Stomach (tissue), 9 donors: ENCODE data around the gene BTBD9. TPM values are rescaled to one million over a fixed set of nuclear protein-coding genes. Genes with fewer than 3 reads are reported as not detected.

ENCODE experiments used
- DNase-seq, 2 donors: peaks; one replicate each; pipeline versions ENCODE4 v3.0.0 to v3.0.0-alpha.2; 2013 to 2019
- H3K27ac ChIP-seq, 5 donors: fragments of 200-600 bp in 4 of 5; sonication (generic) in 4 of 5; one replicate each; pipeline ENCODE4 v1.5.1; 2013 to 2019; ENCODE audit warnings: mild to moderate bottlenecking in 1 of 5, moderate library complexity in 1 of 5
- H3K27me3 ChIP-seq, 3 donors: fragments of 200-600 bp; sonication (generic); one replicate each; pipeline ENCODE4 v1.5.1; 2017 to 2019; ENCODE audit warnings: mixed run types in 1 of 3
- H3K36me3 ChIP-seq, 4 donors: fragments of 200-600 bp; sonication (generic); 1 replicate in 3 of 4; 2 replicates in 1 of 4; pipeline ENCODE4 v1.5.1; 2016 to 2019
- H3K4me1 ChIP-seq, 4 donors: fragments of 200-600 bp; sonication (generic); one replicate each; pipeline ENCODE4 v1.5.1; 2016 to 2019
- H3K4me3 ChIP-seq, 4 donors: fragments of 200-600 bp; sonication (generic) in 3 of 4; one replicate each; pipeline ENCODE4 v1.5.1; 2016 to 2019; ENCODE audit warnings: mild to moderate bottlenecking in 1 of 4
- H3K9me3 ChIP-seq, 4 donors: fragments of 200-600 bp; sonication (generic); one replicate each; pipeline ENCODE4 v1.5.1; 2016 to 2019
- EP300 ChIP-seq: sonication (generic); formaldehyde crosslinking; IDR thresholded peaks from one replicate; pipeline ENCODE4 v1.6.1; 2017; ENCODE audit warnings: antibody characterized with exemption
- POLR2A ChIP-seq, 4 donors: fragments of 450-650 bp; IDR thresholded peaks; one replicate each; pipeline ENCODE4 v1.6.1; 2016; ENCODE audit warnings: antibody characterized with exemption in 4 of 4, control low read depth in 2 of 4, mild to moderate bottlenecking in 1 of 4, moderate library complexity in 1 of 4
- POLR2AphosphoS5 ChIP-seq, 3 donors: sonication (generic); formaldehyde crosslinking; IDR thresholded peaks; one replicate each; pipeline ENCODE4 v1.6.1; 2016; ENCODE audit warnings: antibody characterized with exemption in 3 of 3
- WGBS, 5 donors: extraction: QIAGEN DNeasy Blood & Tissue Kit in 3 of 5; methylation state at CpG; one replicate each; pipeline versions ENCODE4 v1.1.5 to v1.1.7; 2013 to 2018; 5-methylcytosine and 5-hydroxymethylcytosine counted together
- intact Hi-C: fragments of 100-400 bp; cut with DNase I; formaldehyde crosslinking; loops from one replicate; pipeline ENCODE4 v1.15.1; 2023; ENCODE audit warnings: low total_unique reads
- polyA plus RNA-seq, 3 donors: library from polyadenylated mRNA; stranded (reverse); fragments of 200-250 nt; gene quantifications; one replicate each; pipeline ENCODE4 v1.2.3, GENCODE V29; 2013
- total RNA-seq, 5 donors: library from RNA; depleted of rRNA; stranded (reverse); fragments of >200 nt; gene quantifications; one replicate each; pipeline versions ENCODE4 v1.1.0 to v1.2.3, GENCODE V29; 2014 to 2016
- TF ChIP-seq, protein P1 (sequence below), 7 experiments: fragments of 450-650 bp in 4 of 7; fragments of 200-600 bp in 3 of 7; sonication (generic) in 3 of 7; IDR thresholded peaks; one replicate each; pipeline ENCODE4 v1.5.1; 2016 to 2019; ENCODE audit warnings: antibody characterized with exemption in 7 of 7, control low read depth in 2 of 7, mild to moderate bottlenecking in 1 of 7
- donor health status: healthy with polysubstance abuse.
- donor health status: Bipolar disorder and iron deficiency.
- donor health status: healthy.

BTBD9 gene
- total and polyA plus RNA-seq, 8 donors, result 1.4 to 90.2 (median 6.8) TPM

- no peaks in the 10 kb centered on the region for H3K27me3 ChIP-seq
- TF ChIP-seq POLR2AphosphoS5 (IDR thresholded peaks at IDR 0.05) (no peak), POLR2A (IDR thresholded peaks at IDR 0.05) (no peak), EP300 (no peak)
- TF ChIP-seq, protein P1, sequence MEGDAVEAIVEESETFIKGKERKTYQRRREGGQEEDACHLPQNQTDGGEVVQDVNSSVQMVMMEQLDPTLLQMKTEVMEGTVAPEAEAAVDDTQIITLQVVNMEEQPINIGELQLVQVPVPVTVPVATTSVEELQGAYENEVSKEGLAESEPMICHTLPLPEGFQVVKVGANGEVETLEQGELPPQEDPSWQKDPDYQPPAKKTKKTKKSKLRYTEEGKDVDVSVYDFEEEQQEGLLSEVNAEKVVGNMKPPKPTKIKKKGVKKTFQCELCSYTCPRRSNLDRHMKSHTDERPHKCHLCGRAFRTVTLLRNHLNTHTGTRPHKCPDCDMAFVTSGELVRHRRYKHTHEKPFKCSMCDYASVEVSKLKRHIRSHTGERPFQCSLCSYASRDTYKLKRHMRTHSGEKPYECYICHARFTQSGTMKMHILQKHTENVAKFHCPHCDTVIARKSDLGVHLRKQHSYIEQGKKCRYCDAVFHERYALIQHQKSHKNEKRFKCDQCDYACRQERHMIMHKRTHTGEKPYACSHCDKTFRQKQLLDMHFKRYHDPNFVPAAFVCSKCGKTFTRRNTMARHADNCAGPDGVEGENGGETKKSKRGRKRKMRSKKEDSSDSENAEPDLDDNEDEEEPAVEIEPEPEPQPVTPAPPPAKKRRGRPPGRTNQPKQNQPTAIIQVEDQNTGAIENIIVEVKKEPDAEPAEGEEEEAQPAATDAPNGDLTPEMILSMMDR (IDR thresholded peaks at IDR 0.05), result no peak
- no peaks in the 10 kb centered on the region for H3K4me1 ChIP-seq
- DNase-seq, result no peak
- no peaks in the 10 kb centered on the region for H3K9me3 ChIP-seq
- 78 to 93% (median 91%) methylated on average over 1 of the region's 1 CpG for WGBS, 5 donors
- H3K27ac ChIP-seq, result no peak overlapping the region
- intact Hi-C loops, result no loop called here
- H3K36me3 ChIP-seq, result peaks cover 0 to 4% (median 0%) of the 10 kb centered on the region in 4 donors
- no peak overlapping the region for H3K4me3 ChIP-seq
Observed at GRCh38 chr6:38485488-38485887, 154.2 kb downstream of the BTBD9 start.

DNA sequence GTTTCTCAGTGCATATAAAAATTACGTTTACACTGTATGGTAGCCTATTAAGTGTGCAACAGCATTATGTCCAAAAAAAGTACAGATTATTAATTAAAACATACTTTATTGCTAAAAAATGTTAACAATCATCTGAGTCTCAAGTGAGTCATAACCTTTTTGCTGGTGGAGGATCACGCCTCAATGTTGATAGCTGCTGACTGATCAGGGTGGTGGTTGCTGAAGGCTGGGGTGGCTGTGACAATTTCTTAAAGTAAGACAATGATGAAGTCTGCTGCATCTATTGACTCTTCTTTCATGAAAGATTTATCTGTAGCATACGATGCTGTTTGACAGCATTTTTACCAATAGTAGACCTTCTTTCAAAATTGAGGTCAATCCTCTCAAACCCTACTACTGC is 155.1 kb downstream of the BTBD9 start:
- 92 to 94% (median 93%) methylated on average over 3 of the region's 3 CpGs for WGBS, 5 donors
- Histone ChIP-seq H3K4me1 (no peaks in the 10 kb centered on the region), H3K36me3 (peaks cover 0 to 4% (median 0%) of the 10 kb centered on the region in 4 donors), H3K9me3 (no peaks in the 10 kb centered on the region), H3K27ac (no peak overlapping the region), H3K27me3 (no peaks in the 10 kb centered on the region), H3K4me3 (no peak overlapping the region)
- intact Hi-C loops, result no loop called here
- TF ChIP-seq POLR2A (IDR thresholded peaks at IDR 0.05), result no peak
- TF ChIP-seq, protein P1 (IDR thresholded peaks at IDR 0.05), result no peak
- no peak for DNase-seq

GRCh38 chr6:38483526-38483925 is 156.2 kb downstream of the BTBD9 start:
- WGBS, 5 donors, result 71 to 84% (median 75%) methylated on average over 2 of the region's 2 CpGs
- no peak for TF ChIP-seq POLR2A (IDR thresholded peaks at IDR 0.05)
- TF ChIP-seq EP300, result no peak
- TF ChIP-seq, protein P1 (IDR thresholded peaks at IDR 0.05), result no peak
- no peak for TF ChIP-seq POLR2AphosphoS5 (IDR thresholded peaks at IDR 0.05)
- Histone ChIP-seq H3K4me1 (no peaks in the 10 kb centered on the region), H3K4me3 (no peak overlapping the region), H3K36me3 (peaks cover 0 to 4% (median 0%) of the 10 kb centered on the region in 4 donors), H3K27ac (no peak overlapping the region), H3K9me3 (no peaks in the 10 kb centered on the region), H3K27me3 (no peaks in the 10 kb centered on the region)
- intact Hi-C loops, result no loop called here
- peak in 1 of 2 donors; percentile 24 for DNase-seq

- no peaks in the 10 kb centered on the region for H3K4me1 ChIP-seq
- DNase-seq, result no peak
- H3K36me3 ChIP-seq, result peaks cover 0 to 4% (median 0%) of the 10 kb centered on the region in 4 donors
- intact Hi-C loops, result no loop called here
- H3K27me3 ChIP-seq, result no peaks in the 10 kb centered on the region
- WGBS, 5 donors, result 79 to 85% (median 80%) methylated on average over 1 of the region's 1 CpG
- H3K9me3 ChIP-seq, result no peaks in the 10 kb centered on the region
- no peak overlapping the region for H3K27ac ChIP-seq
- TF ChIP-seq EP300 (no peak), POLR2AphosphoS5 (IDR thresholded peaks at IDR 0.05) (no peak), POLR2A (IDR thresholded peaks at IDR 0.05) (no peak)
- TF ChIP-seq, protein P1 (IDR thresholded peaks at IDR 0.05), result no peak
- no peak overlapping the region for H3K4me3 ChIP-seq
Observed at GRCh38 chr6:38482466-38482865, 157.3 kb downstream of the BTBD9 start.
